Calu3 (cell line): ENCODE results near the gene NAALADL2. TPM values are rescaled to one million over a fixed set of nuclear protein-coding genes. Genes with fewer than 3 reads are reported as not detected.

Experiments used
- BruUV-seq: library from RNA; stranded (reverse); fragments of 400-500 nt; replicated peaks from 2 replicates; lab custom pipeline; 2021; lab: Mats Ljungman, UMichigan
- CTCF ChIA-PET: fragments of 300-600 bp; sonication (Branson Sonifier 250); formaldehyde crosslinking; loops from one replicate; lab custom pipeline; 2022; ENCODE audit warnings: antibody characterized with exemption; lab: Charles Lee
- DNase-seq: peaks from one replicate; pipeline ENCODE4 v3.0.0; 2022
- H3K27ac Mint-ChIP-seq: one replicate; pipeline ENCODE4 v1.8.0; 2022; ENCODE audit warnings: mixed read lengths; ENCODE audit not compliant: unreplicated experiment
- H3K27me3 Mint-ChIP-seq: one replicate; pipeline ENCODE4 v1.8.0; 2022; ENCODE audit warnings: mixed read lengths; ENCODE audit not compliant: unreplicated experiment
- H3K36me3 Mint-ChIP-seq: one replicate; pipeline ENCODE4 v1.8.0; 2022; ENCODE audit warnings: mild to moderate bottlenecking, moderate library complexity, mixed read lengths; ENCODE audit not compliant: insufficient read depth, unreplicated experiment
- H3K4me1 Mint-ChIP-seq: one replicate; pipeline ENCODE4 v1.8.0; 2022; ENCODE audit warnings: mild to moderate bottlenecking, low read depth, mixed read lengths; ENCODE audit not compliant: unreplicated experiment
- H3K4me3 Mint-ChIP-seq: one replicate; pipeline ENCODE4 v1.8.0; 2022; ENCODE audit warnings: mild to moderate bottlenecking, low read depth, moderate library complexity, mixed read lengths; ENCODE audit not compliant: unreplicated experiment
- H3K9me3 Mint-ChIP-seq: one replicate; pipeline ENCODE4 v1.8.0; 2022; ENCODE audit warnings: low read depth, mixed read lengths; ENCODE audit not compliant: unreplicated experiment
- CTCF ChIP-seq: fragments of 200-600 bp; IDR thresholded peaks from one replicate; pipeline ENCODE4 v1.8.0; 2022; ENCODE audit warnings: antibody characterized with exemption; ENCODE audit not compliant: unreplicated experiment
- intact Hi-C: fragments of 100-400 bp; cut with micrococcal nuclease; formaldehyde crosslinking; loops from one replicate; pipeline ENCODE4 v1.10.0; 2022; ENCODE audit not compliant: unreplicated experiment
- total RNA-seq: library from RNA; stranded (reverse); gene quantifications from 2 replicates; pipeline ENCODE4 v1.2.3, GENCODE V29; 2022

NAALADL2 gene
- total RNA-seq, 1 experiment from 2014 or later: 36.9 TPM

GRCh38 chr3:175311404-175311803, 452.3 kb downstream of the NAALADL2 start:
- Mint-ChIP-seq H3K9me3 (peaks cover 4% of the 10 kb centered on the region), H3K4me1 (peaks cover 26% of the 10 kb centered on the region), H3K27me3 (no peaks in the 10 kb centered on the region), H3K36me3 (no peaks in the 10 kb centered on the region), H3K4me3 (no peak overlapping the region), H3K27ac (no peak overlapping the region)
- intact Hi-C loops: no loop called here
- no peak for TF ChIP-seq CTCF
- CTCF ChIA-PET: interaction anchor here (0.7 kb wide), 1 partner anchor 137 kb away, joined by 4 read pairs; no protein-coding TSS in a partner anchor
- BruUV-seq: no TSS peak
- no peak for DNase-seq

- Mint-ChIP-seq H3K36me3 (no peaks in the 10 kb centered on the region), H3K27ac (no peak overlapping the region), H3K27me3 (no peaks in the 10 kb centered on the region), H3K9me3 (peaks cover 4% of the 10 kb centered on the region), H3K4me1 (peaks cover 26% of the 10 kb centered on the region), H3K4me3 (no peak overlapping the region)
- intact Hi-C loops: no loop called here
- no peak for DNase-seq
- no TSS peak for BruUV-seq
- no peak for TF ChIP-seq CTCF
- CTCF ChIA-PET: interaction anchor here (0.7 kb wide), 1 partner anchor 137 kb away, joined by 4 read pairs; no protein-coding TSS in a partner anchor
Observed at GRCh38 chr3:175311946-175312345, 452.8 kb downstream of the NAALADL2 start.

- TF ChIP-seq CTCF: no peak
- Mint-ChIP-seq H3K27me3 (no peaks in the 10 kb centered on the region), H3K36me3 (no peaks in the 10 kb centered on the region), H3K9me3 (peaks cover 4% of the 10 kb centered on the region), H3K27ac (no peak overlapping the region), H3K4me3 (no peak overlapping the region), H3K4me1 (peaks cover 26% of the 10 kb centered on the region)
- BruUV-seq: no TSS peak
- no peak for DNase-seq
- intact Hi-C loops: no loop called here
- CTCF ChIA-PET: interaction anchor here (0.7 kb wide), 1 partner anchor 37 kb away, joined by 3 read pairs; no protein-coding TSS in a partner anchor
Observed at GRCh38 chr3:175312791-175313190, 453.7 kb downstream of the NAALADL2 start.

- H3K4me1 Mint-ChIP-seq: no peaks in the 10 kb centered on the region
- no peak for DNase-seq
- no peak for TF ChIP-seq CTCF
- H3K36me3 Mint-ChIP-seq: no peaks in the 10 kb centered on the region
- no peak overlapping the region for H3K4me3 Mint-ChIP-seq
- peaks cover 4% of the 10 kb centered on the region for H3K9me3 Mint-ChIP-seq
- H3K27me3 Mint-ChIP-seq: no peaks in the 10 kb centered on the region
- BruUV-seq: no TSS peak
- no peak overlapping the region for H3K27ac Mint-ChIP-seq
- CTCF ChIA-PET: no interaction called here
- intact Hi-C loops: no loop called here
Observed at GRCh38 chr3:175316799-175317198, 457.7 kb downstream of the NAALADL2 start.
